SU-DHL-6 (cell line): ENCODE data around the gene GPRC5A.

Experiments
- H2AFZ ChIP-seq: fragments of 200-600 bp; sonication (generic); 2 replicates; pipeline ENCODE4 v1.6.1; 2014; ENCODE audit warnings: low read depth, mild to moderate bottlenecking, moderate library complexity, mixed read lengths, antibody characterized with exemption, low read length; ENCODE audit not compliant: severe bottlenecking
- H3F3A ChIP-seq: fragments of 200-600 bp; shearing (Covaris generic); 2 replicates; pipeline ENCODE4 v1.6.0; 2016; ENCODE audit warnings: antibody characterized with exemption, mild to moderate bottlenecking; ENCODE audit not compliant: insufficient read depth
- H3K27ac ChIP-seq: fragments of 200-600 bp; sonication (generic); 2 replicates; pipeline ENCODE4 v1.5.1; 2016; ENCODE audit warnings: low read depth, mild to moderate bottlenecking, low read length, moderate library complexity, mixed read lengths
- H3K27me3 ChIP-seq: fragments of 200-600 bp; sonication (generic), shearing (Covaris generic); 2 replicates; pipeline ENCODE4 v1.6.0; 2014; ENCODE audit warnings: mild to moderate bottlenecking, low read length
- H3K36me3 ChIP-seq: fragments of 200-600 bp; sonication (generic); 2 replicates; pipeline ENCODE4 v1.6.1; 2014; ENCODE audit warnings: mild to moderate bottlenecking, low read length, mixed read lengths
- H3K4me2 ChIP-seq: fragments of 300-600, 200-600 bp; shearing (Covaris generic), sonication (generic); 2 replicates; pipeline ENCODE4 v1.6.0; 2014; ENCODE audit warnings: low read length, low read depth, mild to moderate bottlenecking; ENCODE audit not compliant: poor library complexity, severe bottlenecking
- H3K4me3 ChIP-seq: fragments of 200-600 bp; sonication (generic); 2 replicates; pipeline ENCODE4 v1.5.1; 2014; ENCODE audit warnings: antibody characterized with exemption, low read length, mild to moderate bottlenecking, mixed read lengths; ENCODE audit not compliant: insufficient read depth, poor library complexity, severe bottlenecking
- H3K79me2 ChIP-seq: fragments of 200-600 bp; sonication (generic); 2 replicates; pipeline ENCODE4 v1.6.1; 2014; ENCODE audit warnings: mild to moderate bottlenecking, low read length, moderate library complexity; ENCODE audit not compliant: insufficient read depth
- H3K9ac ChIP-seq: fragments of 200-600 bp; sonication (generic); 2 replicates; pipeline ENCODE4 v1.7.0; 2014; ENCODE audit warnings: mild to moderate bottlenecking, low read length
- H3K9me2 ChIP-seq: fragments of 200-600 bp; sonication (generic); replicated peaks from 2 replicates; pipeline ENCODE4 v1.6.1; 2014; ENCODE audit warnings: low read length; ENCODE audit not compliant: insufficient read depth
- H3K9me3 ChIP-seq: fragments of 200-600 bp; sonication (generic); 2 replicates; pipeline ENCODE4 v1.6.1; 2014; ENCODE audit warnings: low read length, mixed read lengths; ENCODE audit not compliant: insufficient read depth
- H4K20me1 ChIP-seq: fragments of 200-600 bp; sonication (generic); 2 replicates; pipeline ENCODE4 v1.6.1; 2014; ENCODE audit warnings: low read depth, mild to moderate bottlenecking, antibody characterized with exemption, low read length, moderate library complexity, mixed read lengths
- EZH2phosphoT487 ChIP-seq: fragments of 200-600 bp; sonication (generic), shearing (Covaris generic); conservative IDR thresholded peaks from 2 replicates; pipeline ENCODE4 v1.6.1; 2018; ENCODE audit warnings: mild to moderate bottlenecking, antibody characterized with exemption, low read length, moderate library complexity, mixed read lengths
- TF ChIP-seq, protein P1 (sequence below): fragments of 200-600 bp; sonication (generic); IDR thresholded peaks from one replicate; pipeline ENCODE4 v1.5.1; 2017; ENCODE audit warnings: antibody characterized with exemption, mild to moderate bottlenecking, low read length, moderate library complexity; ENCODE audit not compliant: insufficient read depth, poor library complexity, severe bottlenecking

The GPRC5A gene

DNA sequence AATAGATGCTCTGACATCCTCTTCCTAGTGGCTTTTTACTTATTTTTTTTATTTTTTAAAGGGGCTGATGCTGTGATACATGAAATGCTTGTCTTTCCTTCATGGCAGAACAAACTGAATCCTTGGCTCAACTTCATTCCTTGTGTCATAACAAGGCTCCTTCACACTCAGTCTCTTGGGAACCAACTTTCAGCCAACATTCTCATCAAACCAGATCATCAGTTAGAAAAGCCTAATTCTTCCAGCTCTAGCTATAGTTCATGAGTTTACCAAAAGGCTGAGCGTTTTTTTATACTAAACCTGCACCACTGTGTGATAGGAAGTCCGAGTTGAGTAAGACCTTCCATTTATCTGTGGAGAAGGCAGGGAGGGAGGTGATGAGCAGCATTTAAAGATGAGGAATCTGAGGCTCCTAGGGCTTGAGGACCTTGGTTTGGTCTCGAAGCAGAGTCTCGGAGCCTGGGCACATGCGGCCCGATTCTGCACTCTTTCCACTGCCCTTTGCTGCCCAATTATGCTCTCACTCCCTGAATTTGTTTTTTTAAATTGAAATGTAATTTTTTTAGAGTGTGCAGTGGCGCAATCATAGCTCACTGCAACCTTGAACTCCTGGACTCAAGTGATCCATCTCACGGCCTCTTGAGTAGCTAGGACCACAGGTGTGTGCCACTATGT lies 52.4 kb downstream of the GPRC5A start:
- Histone ChIP-seq H3K27ac (no peak overlapping the region), H3K4me2 (no peak overlapping the region), H3K9me3 (no peaks in the 10 kb centered on the region), H3K79me2 (no peaks in the 10 kb centered on the region), H3F3A (no peaks in the 10 kb centered on the region), H3K4me3 (no peak overlapping the region), H2AFZ (no peak overlapping the region), H3K36me3 (no peaks in the 10 kb centered on the region), H3K9me2 (no peaks in the 10 kb centered on the region), H3K9ac (no peak overlapping the region), H4K20me1 (no peaks in the 10 kb centered on the region), H3K27me3 (no peaks in the 10 kb centered on the region)
- no peak for TF ChIP-seq EZH2phosphoT487
- TF ChIP-seq, protein P1, sequence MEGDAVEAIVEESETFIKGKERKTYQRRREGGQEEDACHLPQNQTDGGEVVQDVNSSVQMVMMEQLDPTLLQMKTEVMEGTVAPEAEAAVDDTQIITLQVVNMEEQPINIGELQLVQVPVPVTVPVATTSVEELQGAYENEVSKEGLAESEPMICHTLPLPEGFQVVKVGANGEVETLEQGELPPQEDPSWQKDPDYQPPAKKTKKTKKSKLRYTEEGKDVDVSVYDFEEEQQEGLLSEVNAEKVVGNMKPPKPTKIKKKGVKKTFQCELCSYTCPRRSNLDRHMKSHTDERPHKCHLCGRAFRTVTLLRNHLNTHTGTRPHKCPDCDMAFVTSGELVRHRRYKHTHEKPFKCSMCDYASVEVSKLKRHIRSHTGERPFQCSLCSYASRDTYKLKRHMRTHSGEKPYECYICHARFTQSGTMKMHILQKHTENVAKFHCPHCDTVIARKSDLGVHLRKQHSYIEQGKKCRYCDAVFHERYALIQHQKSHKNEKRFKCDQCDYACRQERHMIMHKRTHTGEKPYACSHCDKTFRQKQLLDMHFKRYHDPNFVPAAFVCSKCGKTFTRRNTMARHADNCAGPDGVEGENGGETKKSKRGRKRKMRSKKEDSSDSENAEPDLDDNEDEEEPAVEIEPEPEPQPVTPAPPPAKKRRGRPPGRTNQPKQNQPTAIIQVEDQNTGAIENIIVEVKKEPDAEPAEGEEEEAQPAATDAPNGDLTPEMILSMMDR = no peak

DNA sequence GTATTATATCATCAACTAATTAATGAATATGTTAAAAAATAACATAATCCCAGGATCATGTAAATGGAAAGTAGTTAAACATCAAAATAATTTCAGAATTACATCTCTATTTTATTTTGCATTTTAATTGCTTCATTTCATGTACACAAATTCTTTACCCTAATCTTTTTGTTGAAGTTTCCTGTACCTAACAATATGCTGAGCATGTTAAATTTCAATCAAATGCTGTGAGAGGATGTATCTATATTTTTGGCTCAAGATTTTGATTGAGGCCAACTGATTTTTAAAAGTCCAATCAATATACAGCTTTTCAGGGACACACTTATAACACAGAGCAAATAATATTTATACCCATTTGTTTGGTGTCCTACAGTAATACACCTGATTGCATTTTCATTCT lies 54.2 kb downstream of the GPRC5A start:
- H4K20me1 ChIP-seq = no peaks in the 10 kb centered on the region
- no peaks in the 10 kb centered on the region for H3K36me3 ChIP-seq
- no peak overlapping the region for H3K27ac ChIP-seq
- TF ChIP-seq, protein P1 = no peak
- no peak for TF ChIP-seq EZH2phosphoT487
- no peak overlapping the region for H2AFZ ChIP-seq
- H3K9me3 ChIP-seq = no peaks in the 10 kb centered on the region
- no peaks in the 10 kb centered on the region for H3K27me3 ChIP-seq
- H3F3A ChIP-seq = no peaks in the 10 kb centered on the region
- no peaks in the 10 kb centered on the region for H3K9me2 ChIP-seq
- no peak overlapping the region for H3K4me2 ChIP-seq
- no peaks in the 10 kb centered on the region for H3K79me2 ChIP-seq
- H3K4me3 ChIP-seq = no peak overlapping the region
- H3K9ac ChIP-seq = no peak overlapping the region

DNA sequence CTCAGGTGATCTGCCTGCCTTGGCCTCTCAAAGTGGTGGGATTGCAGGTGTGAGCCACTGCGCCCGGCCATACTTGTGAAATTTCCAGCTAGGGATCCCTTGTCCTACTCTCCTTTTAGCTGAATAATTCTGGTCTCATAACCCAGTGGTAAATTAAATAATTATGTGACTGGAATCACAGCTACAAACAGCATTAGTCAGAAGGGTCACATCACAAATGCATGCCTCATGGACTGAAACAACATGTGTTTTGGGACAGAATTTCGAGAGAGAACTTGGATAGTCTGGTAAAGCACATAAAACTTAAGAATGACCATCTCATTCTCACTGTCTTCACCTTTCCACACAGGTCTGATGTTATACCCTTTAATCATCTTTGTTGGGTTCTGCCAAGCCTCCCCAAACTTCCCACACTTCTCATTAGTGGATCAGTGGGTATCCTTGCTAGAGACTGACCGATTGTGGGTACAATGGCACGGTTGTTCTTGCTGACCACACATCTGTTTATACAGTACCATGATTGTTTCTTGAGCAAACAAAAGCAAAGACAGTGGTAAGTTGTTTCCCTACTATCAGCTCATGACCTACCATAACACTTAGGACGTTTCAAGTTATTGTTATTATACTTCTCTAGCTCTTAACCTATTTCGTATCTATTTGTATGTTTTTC lies 55.5 kb downstream of the GPRC5A start:
- Histone ChIP-seq H3K9ac (no peak overlapping the region), H3K27ac (no peak overlapping the region), H3K9me2 (no peaks in the 10 kb centered on the region), H3K9me3 (no peaks in the 10 kb centered on the region), H3F3A (no peaks in the 10 kb centered on the region), H3K79me2 (no peaks in the 10 kb centered on the region), H4K20me1 (no peaks in the 10 kb centered on the region), H2AFZ (no peak overlapping the region), H3K4me2 (no peak overlapping the region), H3K27me3 (no peaks in the 10 kb centered on the region), H3K36me3 (no peaks in the 10 kb centered on the region), H3K4me3 (no peak overlapping the region)
- TF ChIP-seq, protein P1 = no peak
- TF ChIP-seq EZH2phosphoT487 = no peak
